CD4-positive, CD25-positive, alpha-beta regulatory T cell (primary cell): ENCODE data around the gene ARID1B. TPM values are rescaled to one million over a fixed set of nuclear protein-coding genes. Genes with fewer than 3 reads are reported as not detected.

Experiments
- ATAC-seq, 2 donors: fragments of 150-1000 bp; cut with Tn5 transposase; one replicate each; pipeline ENCODE4 v1.10.0; 2021; ENCODE audit warnings: low read depth in 2 of 2, moderate number of reproducible peaks in 2 of 2, moderate library complexity in 1 of 2
- DNase-seq, 3 donors: peaks; one replicate each; pipeline versions ENCODE4 v3.0.0 to v3.0.0-alpha.2; 2012 to 2022; ENCODE audit warnings: mixed read lengths in 1 of 3
- H3K27ac ChIP-seq: one replicate; pipeline ENCODE4 v1.7.0; 2013; ENCODE audit warnings: mild to moderate bottlenecking, low read length; ENCODE audit not compliant: insufficient read depth, poor library complexity, severe bottlenecking
- H3K27me3 ChIP-seq: one replicate; pipeline ENCODE4 v1.7.0; 2013; ENCODE audit warnings: low read length; ENCODE audit not compliant: control insufficient read depth, insufficient read depth
- H3K36me3 ChIP-seq: one replicate; pipeline ENCODE4 v1.7.0; 2013; ENCODE audit warnings: mild to moderate bottlenecking, low read length, moderate library complexity; ENCODE audit not compliant: control insufficient read depth, insufficient read depth
- H3K4me1 ChIP-seq: 2 replicates; pipeline ENCODE4 v1.7.0; 2013; ENCODE audit warnings: mild to moderate bottlenecking, low read length; ENCODE audit not compliant: insufficient read depth, control insufficient read depth, poor library complexity, severe bottlenecking
- H3K4me3 ChIP-seq: one replicate; pipeline ENCODE4 v1.7.0; 2013; ENCODE audit warnings: low read depth, mild to moderate bottlenecking, low read length, moderate library complexity
- H3K9me3 ChIP-seq, 2 experiments: 1 replicate in 1 of 2; 2 replicates in 1 of 2; pipeline ENCODE4 v1.7.0; 2013; ENCODE audit warnings: low read length in 2 of 2, mild to moderate bottlenecking in 1 of 2, moderate library complexity in 1 of 2; ENCODE audit not compliant: control insufficient read depth in 2 of 2
- H3K27ac Mint-ChIP-seq, 3 donors: one replicate each; pipeline ENCODE4 v1.8.0; 2020 to 2022; ENCODE audit warnings: mild to moderate bottlenecking in 3 of 3, mixed read lengths in 3 of 3, moderate library complexity in 2 of 3
- H3K27me3 Mint-ChIP-seq: one replicate; pipeline ENCODE4 v1.8.0; 2022; ENCODE audit warnings: mild to moderate bottlenecking, mixed read lengths
- H3K36me3 Mint-ChIP-seq: one replicate; pipeline ENCODE4 v1.8.0; 2020; ENCODE audit warnings: mixed read lengths
- H3K4me1 Mint-ChIP-seq, 4 donors: one replicate each; pipeline ENCODE4 v1.8.0; 2020 to 2022; ENCODE audit warnings: mixed read lengths in 4 of 4, mild to moderate bottlenecking in 1 of 4
- H3K4me3 Mint-ChIP-seq, 4 donors: one replicate each; pipeline ENCODE4 v1.8.0; 2020 to 2022; ENCODE audit warnings: mild to moderate bottlenecking in 4 of 4, mixed read lengths in 4 of 4, moderate library complexity in 3 of 4
- H3K9me3 Mint-ChIP-seq, 7 donors: one replicate each; pipeline ENCODE4 v1.8.0; 2020 to 2022; ENCODE audit warnings: mixed read lengths in 7 of 7, mild to moderate bottlenecking in 3 of 7, moderate library complexity in 2 of 7
- polyA plus RNA-seq, 4 donors: library from polyadenylated mRNA; unstranded; fragments of 300-500 nt; fragmentation: Illumina TruSeq; gene quantifications; one replicate each; pipeline ENCODE4 v1.2.3, GENCODE V29; 2021
- total RNA-seq: library from RNA; stranded (reverse); gene quantifications from one replicate; pipeline ENCODE4 v1.2.3, GENCODE V29; 2022

Gene ARID1B
- total and polyA plus RNA-seq, 5 donors from 2014 or later: 9.8 to 186 (median 12.4) TPM

GRCh38 chr6:156859686-156860085, 82.5 kb downstream of the ARID1B start:
- H3K4me1 Mint-ChIP-seq: peaks cover 43 to 92% (median 56%) of the 10 kb centered on the region in 4 donors

GRCh38 chr6:156862711-156863110, 85.5 kb downstream of the ARID1B start:
- Mint-ChIP-seq H3K36me3 (no peaks in the 10 kb centered on the region), H3K27ac (peak overlapping the region in 2 of 3 donors; percentile 67 to 70), H3K4me1 (peaks cover 51 to 93% (median 60%) of the 10 kb centered on the region in 4 donors), H3K4me3 (peak overlapping the region in 2 of 4 donors; percentile 40 to 60), H3K27me3 (no peaks in the 10 kb centered on the region), H3K9me3 (no peaks in the 10 kb centered on the region)
- Histone ChIP-seq H3K4me1 (peaks cover 48% of the 10 kb centered on the region), H3K9me3 (no peaks in the 10 kb centered on the region), H3K27me3 (no peaks in the 10 kb centered on the region), H3K4me3 (no peak overlapping the region), H3K36me3 (no peaks in the 10 kb centered on the region), H3K27ac (no peak overlapping the region)
- DNase-seq (peak in 1 of 3 donors; percentile 57), ATAC-seq (peak; percentile 15 to 31)

More at GRCh38 chr6:156859686-156860085, 82.5 kb downstream of the ARID1B start:
- Mint-ChIP-seq H3K4me3 (no peak overlapping the region), H3K27me3 (no peaks in the 10 kb centered on the region), H3K9me3 (no peaks in the 10 kb centered on the region), H3K27ac (peak overlapping the region in 2 of 3 donors; percentile 11 to 48), H3K36me3 (no peaks in the 10 kb centered on the region)
- Histone ChIP-seq H3K4me1 (peaks cover 51% of the 10 kb centered on the region), H3K36me3 (no peaks in the 10 kb centered on the region), H3K27me3 (no peaks in the 10 kb centered on the region), H3K9me3 (no peaks in the 10 kb centered on the region), H3K27ac (no peak overlapping the region), H3K4me3 (no peak overlapping the region)
- ATAC-seq (no peak), DNase-seq (no peak)

GRCh38 chr6:156863504-156863903, 86.3 kb downstream of the ARID1B start:
- Histone ChIP-seq H3K27me3 (no peaks in the 10 kb centered on the region), H3K36me3 (no peaks in the 10 kb centered on the region), H3K4me3 (no peak overlapping the region), H3K4me1 (peaks cover 48% of the 10 kb centered on the region), H3K9me3 (no peaks in the 10 kb centered on the region), H3K27ac (no peak overlapping the region)
- H3K4me3 Mint-ChIP-seq: peak overlapping the region in 2 of 4 donors; percentile 6 to 40
- H3K9me3 Mint-ChIP-seq: no peaks in the 10 kb centered on the region
- ATAC-seq (no peak), DNase-seq (no peak)
- H3K27me3 Mint-ChIP-seq: no peaks in the 10 kb centered on the region
- H3K4me1 Mint-ChIP-seq: peaks cover 49 to 93% (median 66%) of the 10 kb centered on the region in 4 donors
- no peaks in the 10 kb centered on the region for H3K36me3 Mint-ChIP-seq
- peak overlapping the region; percentile 40 to 70 (median 67) for H3K27ac Mint-ChIP-seq

GRCh38 chr6:156864557-156864956, 87.4 kb downstream of the ARID1B start:
- Mint-ChIP-seq H3K9me3 (no peaks in the 10 kb centered on the region), H3K36me3 (no peaks in the 10 kb centered on the region), H3K4me3 (no peak overlapping the region), H3K27me3 (no peaks in the 10 kb centered on the region), H3K4me1 (peaks cover 53 to 94% (median 69%) of the 10 kb centered on the region in 4 donors), H3K27ac (peak overlapping the region in 2 of 3 donors; percentile 52 to 61)
- ATAC-seq (no peak), DNase-seq (no peak)
- Histone ChIP-seq H3K27me3 (no peaks in the 10 kb centered on the region), H3K9me3 (no peaks in the 10 kb centered on the region), H3K36me3 (no peaks in the 10 kb centered on the region), H3K27ac (no peak overlapping the region), H3K4me1 (peaks cover 41% of the 10 kb centered on the region), H3K4me3 (no peak overlapping the region)

GRCh38 chr6:156865019-156865629, 87.9 kb downstream of the ARID1B start:
- DNase-seq: no peak
- H3K27me3 Mint-ChIP-seq: no peaks in the 10 kb centered on the region
- peaks cover 48 to 90% (median 69%) of the 10 kb centered on the region in 4 donors for H3K4me1 Mint-ChIP-seq
- H3K27ac Mint-ChIP-seq: peak overlapping the region; percentile 20 to 83 (median 61)
- H3K36me3 Mint-ChIP-seq: no peaks in the 10 kb centered on the region
- H3K9me3 Mint-ChIP-seq: no peaks in the 10 kb centered on the region
- no peak for ATAC-seq
- Histone ChIP-seq H3K36me3 (no peaks in the 10 kb centered on the region), H3K9me3 (no peaks in the 10 kb centered on the region), H3K27ac (no peak overlapping the region), H3K4me3 (no peak overlapping the region), H3K4me1 (peaks cover 38% of the 10 kb centered on the region), H3K27me3 (no peaks in the 10 kb centered on the region)
- H3K4me3 Mint-ChIP-seq: peak overlapping the region in 1 of 4 donors; percentile 32

GRCh38 chr6:156866220-156867015, 89.2 kb downstream of the ARID1B start:
- H3K27ac Mint-ChIP-seq: peak overlapping the region; percentile 61 to 89 (median 83)
- Histone ChIP-seq H3K4me3 (peak overlapping the region; percentile 53), H3K9me3 (no peaks in the 10 kb centered on the region), H3K4me1 (peaks cover 36% of the 10 kb centered on the region), H3K27me3 (no peaks in the 10 kb centered on the region), H3K27ac (peak overlapping the region; percentile 35), H3K36me3 (no peaks in the 10 kb centered on the region)
- DNase-seq (peak; percentile 15 to 67 (median 41)), ATAC-seq (peak; percentile 84 to 89)
- H3K27me3 Mint-ChIP-seq: no peaks in the 10 kb centered on the region
- peaks cover 5% of the 10 kb centered on the region for H3K36me3 Mint-ChIP-seq
- peak overlapping the region; percentile 32 to 91 (median 64) for H3K4me3 Mint-ChIP-seq
- H3K9me3 Mint-ChIP-seq: no peaks in the 10 kb centered on the region
- peaks cover 52 to 92% (median 77%) of the 10 kb centered on the region in 4 donors for H3K4me1 Mint-ChIP-seq

- Mint-ChIP-seq H3K4me1 (peaks cover 58 to 93% (median 77%) of the 10 kb centered on the region in 4 donors), H3K9me3 (no peaks in the 10 kb centered on the region), H3K4me3 (peak overlapping the region in 1 of 4 donors; percentile 61), H3K27ac (peak overlapping the region in 2 of 3 donors; percentile 60 to 74), H3K27me3 (no peaks in the 10 kb centered on the region), H3K36me3 (peaks cover 8% of the 10 kb centered on the region)
- H3K4me3 ChIP-seq: no peak overlapping the region
- no peaks in the 10 kb centered on the region for H3K9me3 ChIP-seq
- H3K27ac ChIP-seq: no peak overlapping the region
- H3K4me1 ChIP-seq: peaks cover 29% of the 10 kb centered on the region
- no peaks in the 10 kb centered on the region for H3K27me3 ChIP-seq
- no peaks in the 10 kb centered on the region for H3K36me3 ChIP-seq
- ATAC-seq (no peak), DNase-seq (no peak)
Measured at GRCh38 chr6:156867121-156867520, 89.9 kb downstream of the ARID1B start.
